IMR-90 (cell line): ENCODE measurements around the gene RHCE. TPM values are rescaled to one million over a fixed set of nuclear protein-coding genes. Genes with fewer than 3 reads are reported as not detected.
"Not testable (repeated sequence)": the region's sequence is repeated elsewhere in the genome, so short reads cannot be mapped to it uniquely, and the experiment has no call there.

Experiments
- ATAC-seq: fragments of 200-7000 bp; cut with Tn5 transposase; 2 replicates; pipeline ENCODE4 v1.9.1; 2020; ENCODE audit warnings: low read depth, mild to moderate bottlenecking, moderate library complexity
- BruUV-seq: library from RNA; stranded (reverse); fragments of 400-500 nt; replicated peaks from 2 replicates; lab custom pipeline; 2021; lab: Mats Ljungman, UMichigan
- CTCF ChIA-PET: fragments of 300-600 bp; formaldehyde crosslinking; extraction: SDS; loops from one replicate; lab custom pipeline; 2021; ENCODE audit warnings: antibody characterized with exemption; lab: Yijun Ruan, JAX
- POLR2A ChIA-PET: fragments of 300-600 bp; sonication (Branson Sonifier 250); formaldehyde crosslinking; loops from one replicate; lab custom pipeline; 2022; ENCODE audit warnings: antibody characterized with exemption; ENCODE audit not compliant: unreplicated experiment; lab: Charles Lee
- DNase-seq: peaks from one replicate; pipeline ENCODE4 v3.0.0; 2013
- H2AFZ ChIP-seq: replicated peaks from 2 replicates; pipeline ENCODE3; 2013; ENCODE audit warnings: low read length, mild to moderate bottlenecking; ENCODE audit not compliant: poor library complexity
- H2AK5ac ChIP-seq: 2 replicates; pipeline ENCODE4 v1.6.1; 2013; ENCODE audit warnings: low read depth, low read length, inconsistent platforms
- H2AK9ac ChIP-seq: replicated peaks from 2 replicates; pipeline ENCODE3; 2013; ENCODE audit warnings: mild to moderate bottlenecking, low read depth, low read length, moderate library complexity; ENCODE audit not compliant: poor library complexity
- H2BK120ac ChIP-seq: 2 replicates; pipeline ENCODE4 v1.6.1; 2013; ENCODE audit warnings: low read depth, low read length, inconsistent platforms
- H2BK15ac ChIP-seq: 3 replicates; pipeline ENCODE4 v1.6.1; 2013; ENCODE audit warnings: low read depth, low read length, inconsistent platforms
- H2BK20ac ChIP-seq: 2 replicates; pipeline ENCODE4 v1.6.1; 2013; ENCODE audit warnings: low read depth, mild to moderate bottlenecking, inconsistent platforms, low read length, moderate library complexity
- H2BK5ac ChIP-seq: 2 replicates; pipeline ENCODE4 v1.6.1; 2013; ENCODE audit warnings: mild to moderate bottlenecking, low read depth, low read length, inconsistent platforms; ENCODE audit not compliant: poor library complexity, severe bottlenecking
- H3K14ac ChIP-seq: replicated peaks from 2 replicates; pipeline ENCODE4 v1.6.1; 2013; ENCODE audit warnings: low read depth, low read length, inconsistent platforms
- H3K18ac ChIP-seq: 2 replicates; pipeline ENCODE4 v1.6.1; 2013; ENCODE audit warnings: low read depth, low read length, control low read depth
- H3K23ac ChIP-seq: 2 replicates; pipeline ENCODE4 v1.6.1; 2013; ENCODE audit warnings: low read depth, low read length, inconsistent platforms
- H3K27ac ChIP-seq: 2 replicates; pipeline ENCODE4 v1.5.1; 2013; ENCODE audit warnings: mild to moderate bottlenecking, control low read depth, low read length; ENCODE audit not compliant: insufficient read depth
- H3K27me3 ChIP-seq: 2 replicates; pipeline ENCODE4 v1.6.1; 2013; ENCODE audit warnings: low read length; ENCODE audit not compliant: control insufficient read depth, insufficient read depth
- H3K36me3 ChIP-seq: 2 replicates; pipeline ENCODE4 v1.6.1; 2013; ENCODE audit warnings: low read length, mixed read lengths; ENCODE audit not compliant: control insufficient read depth, insufficient read depth
- H3K4ac ChIP-seq: 2 replicates; pipeline ENCODE4 v1.6.1; 2013; ENCODE audit warnings: low read depth, low read length, inconsistent platforms
- H3K4me1 ChIP-seq: 2 replicates; pipeline ENCODE4 v1.6.1; 2013; ENCODE audit warnings: low read length, mixed read lengths; ENCODE audit not compliant: control insufficient read depth, insufficient read depth
- H3K4me2 ChIP-seq: 2 replicates; pipeline ENCODE4 v1.6.1; 2013; ENCODE audit warnings: low read depth, mild to moderate bottlenecking, control low read depth, low read length, moderate library complexity
- H3K4me3 ChIP-seq: 2 replicates; pipeline ENCODE4 v1.5.1; 2013; ENCODE audit warnings: low read depth, mild to moderate bottlenecking, control low read depth, low read length, moderate library complexity; ENCODE audit not compliant: insufficient read depth
- H3K56ac ChIP-seq: 2 replicates; pipeline ENCODE4 v1.6.1; 2013; ENCODE audit warnings: low read length, inconsistent platforms; ENCODE audit not compliant: insufficient read depth; ENCODE audit errors: extremely low read depth
- H3K79me1 ChIP-seq, 2 experiments: 2 replicates each; pipeline ENCODE4 v1.6.1; 2013; ENCODE audit warnings: low read length in 2 of 2, inconsistent platforms in 1 of 2, low read depth in 1 of 2
- H3K9ac ChIP-seq: 2 replicates; pipeline ENCODE4 v1.6.1; 2013; ENCODE audit warnings: low read depth, low read length, control low read depth
- H3K9me1 ChIP-seq: 2 replicates; pipeline ENCODE4 v1.6.1; 2013; ENCODE audit warnings: low read length, inconsistent platforms; ENCODE audit not compliant: insufficient read depth
- H3K9me3 ChIP-seq: 2 replicates; pipeline ENCODE4 v1.6.1; 2013; ENCODE audit warnings: low read length; ENCODE audit not compliant: control insufficient read depth, insufficient read depth
- H4K20me1 ChIP-seq: 2 replicates; pipeline ENCODE4 v1.6.1; 2013; ENCODE audit warnings: low read length, inconsistent platforms; ENCODE audit not compliant: insufficient read depth
- H4K5ac ChIP-seq: 2 replicates; pipeline ENCODE4 v1.6.1; 2013; ENCODE audit warnings: mild to moderate bottlenecking, low read depth, low read length, control low read depth
- H4K8ac ChIP-seq, 2 experiments: 2 replicates each; pipeline ENCODE4 v1.6.1; 2013; ENCODE audit warnings: low read depth in 2 of 2, low read length in 2 of 2, control low read depth in 1 of 2, inconsistent platforms in 1 of 2
- H4K91ac ChIP-seq: 2 replicates; pipeline ENCODE4 v1.6.1; 2013; ENCODE audit warnings: low read depth, low read length, inconsistent platforms; ENCODE audit not compliant: insufficient read depth
- WGBS, 2 experiments: methylation state at CpG; one replicate each; pipeline versions ENCODE4 v1.1.5 to v1.1.7; 2013; ENCODE audit warnings: missing lambda C conversion rate in 2 of 2; ENCODE audit not compliant: insufficient read length in 1 of 2; ENCODE audit errors: extremely low coverage in 2 of 2; 5-methylcytosine and 5-hydroxymethylcytosine counted together
- dilution Hi-C: fragments of 300-500 bp; cut with HindIII; formaldehyde crosslinking; loops from one replicate; pipeline ENCODE4 v1.14.3; 2018; ENCODE audit warnings: low sequenced_read_pairs; ENCODE audit not compliant: unreplicated experiment
- in situ Hi-C: fragments of 300-500 bp; cut with MboI; formaldehyde crosslinking; loops from 3 replicates; pipeline ENCODE4 v1.14.3; 2019; ENCODE audit warnings: low sequenced_read_pairs, inconsistent platforms, mixed read lengths
- intact Hi-C: fragments of 100-400 bp; cut with micrococcal nuclease; formaldehyde crosslinking; loops from 2 replicates; pipeline ENCODE4 v1.10.0; 2022
- polyA plus RNA-seq, 3 experiments: library from polyadenylated mRNA; depleted of rRNA; stranded (reverse); fragments of >200 nt; gene quantifications; 2 replicates each; pipeline ENCODE4 v1.2.3, GENCODE V29; 2012; ENCODE audit warnings: low replicate concordance in 1 of 3
- total RNA-seq: library from RNA; depleted of rRNA; stranded (reverse); fragments of >200 nt; gene quantifications from 2 replicates; pipeline ENCODE4 v1.2.3, GENCODE V29; 2012

Gene RHCE
- total and polyA plus RNA-seq, 2 of the 4 experiments (the other 2 are of a cell fraction) = 0.54 to 0.62 TPM

DNA sequence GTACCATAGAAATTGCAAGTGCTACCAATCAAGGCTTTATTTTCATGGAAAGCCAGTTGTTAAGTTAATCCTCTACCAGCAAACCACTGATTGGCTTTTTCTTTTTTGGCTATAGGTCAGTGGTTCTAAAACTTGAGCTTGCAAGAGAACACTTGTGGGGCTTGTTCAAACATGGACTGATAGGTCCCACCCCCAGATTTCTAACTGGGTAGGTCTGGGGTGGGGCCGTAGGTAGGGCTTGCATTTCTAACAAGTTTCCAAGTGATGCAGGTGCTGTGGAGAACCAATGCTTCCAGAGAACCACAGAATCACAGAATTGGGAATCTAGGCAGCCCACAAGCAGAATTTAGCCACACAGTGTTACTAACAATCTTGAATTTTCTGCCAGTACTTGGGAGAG lies 36.8 kb downstream of the RHCE start:
- H3K36me3 ChIP-seq, H3K9me1 ChIP-seq, H3K4me1 ChIP-seq, H2AK5ac ChIP-seq, H2BK5ac ChIP-seq, H4K5ac ChIP-seq, H2AK9ac ChIP-seq, BruUV-seq, CTCF ChIA-PET, H4K8ac ChIP-seq, H3K27ac ChIP-seq, H3K56ac ChIP-seq, DNase-seq, H2BK15ac ChIP-seq, H4K20me1 ChIP-seq, H2AFZ ChIP-seq, H3K23ac ChIP-seq, H4K91ac ChIP-seq, H3K4ac ChIP-seq, in situ Hi-C loops, intact Hi-C loops, H2BK120ac ChIP-seq, H3K4me3 ChIP-seq, H3K4me2 ChIP-seq, POLR2A ChIA-PET, H2BK20ac ChIP-seq, dilution Hi-C loops, H3K9ac ChIP-seq, H3K79me1 ChIP-seq, H3K18ac ChIP-seq, H3K9me3 ChIP-seq, H3K27me3 ChIP-seq, H3K14ac ChIP-seq, ATAC-seq: not testable (repeated sequence)
- WGBS, 2 experiments = no CpG with 5 or more reads among the region's 1 CpG
